SK-N-SH (cell line): ENCODE measurements around the gene CFAP74. TPM values are rescaled to one million over a fixed set of nuclear protein-coding genes. Genes with fewer than 3 reads are reported as not detected.

Experiments
- CTCF ChIA-PET: fragments of 300-600, 350-600 bp; formaldehyde crosslinking; extraction: SDS; loops from one replicate; lab custom pipeline; 2021; lab: Yijun Ruan, JAX
- POLR2A ChIA-PET: fragments of 350-600 bp; sonication (Branson Sonifier 250); formaldehyde crosslinking; extraction: SDS; loops from one replicate; lab custom pipeline; 2020; ENCODE audit warnings: antibody characterized with exemption, inconsistent platforms; lab: Yijun Ruan, JAX
- DNase-seq: peaks from one replicate; pipeline ENCODE4 v3.0.0; 2012
- H2AFZ ChIP-seq: fragments of 200-600 bp; sonication (generic); 2 replicates; pipeline ENCODE4 v1.8.1; 2016; ENCODE audit warnings: antibody characterized with exemption, mild to moderate bottlenecking, low read depth
- H3F3A ChIP-seq: fragments of 200-600 bp; sonication (generic); replicated peaks from 2 replicates; pipeline ENCODE3; 2016; ENCODE audit warnings: antibody characterized with exemption, mild to moderate bottlenecking; ENCODE audit not compliant: insufficient read depth
- H3K27ac ChIP-seq, 2 experiments: fragments of 200-500 bp in 1 of 2; fragments of 200-600 bp in 1 of 2; sonication (Bioruptor generic) in 1 of 2; sonication (generic), shearing (Covaris generic) in 1 of 2; 2 replicates each; pipeline versions ENCODE4 v1.5.1 to v1.6.1; 2014 to 2016; ENCODE audit warnings: low read depth in 2 of 2, inconsistent platforms in 1 of 2, low read length in 1 of 2, mild to moderate bottlenecking in 1 of 2, mixed read lengths in 1 of 2
- H3K27me3 ChIP-seq: fragments of 200-600 bp; sonication (generic), shearing (Covaris generic); 2 replicates; pipeline ENCODE4 v1.6.1; 2016; ENCODE audit warnings: mixed run types; ENCODE audit not compliant: insufficient read depth
- H3K36me3 ChIP-seq, 2 experiments: fragments of 200-500 bp in 1 of 2; fragments of 200-600 bp in 1 of 2; sonication (Bioruptor generic) in 1 of 2; sonication (generic) in 1 of 2; replicated peaks in 1 of 2; 2 replicates each; pipeline versions ENCODE3 to v1.5.1; 2014 to 2016; ENCODE audit warnings: low read length in 1 of 2, mild to moderate bottlenecking in 1 of 2; ENCODE audit not compliant: insufficient read depth in 2 of 2, control insufficient read depth in 1 of 2
- H3K4me1 ChIP-seq, 2 experiments: fragments of 200-500 bp in 1 of 2; fragments of 200-600 bp in 1 of 2; sonication (Bioruptor generic) in 1 of 2; sonication (generic), shearing (Covaris generic) in 1 of 2; 2 replicates each; pipeline versions ENCODE4 v1.5.1 to v1.6.1; 2014 to 2016; ENCODE audit warnings: low read depth in 1 of 2, low read length in 1 of 2, mixed run types in 1 of 2; ENCODE audit not compliant: insufficient read depth in 2 of 2, control insufficient read depth in 1 of 2
- H3K4me2 ChIP-seq: fragments of 200-600 bp; sonication (generic), shearing (Covaris generic); 2 replicates; pipeline ENCODE4 v1.6.1; 2017; ENCODE audit warnings: mixed run types
- H3K4me3 ChIP-seq, 2 experiments: fragments of 200-500 bp in 1 of 2; fragments of 200-600 bp in 1 of 2; sonication (Bioruptor generic) in 1 of 2; sonication (generic), shearing (Covaris generic) in 1 of 2; 2 replicates each; pipeline versions ENCODE4 v1.5.1 to v1.8.1; 2014 to 2016; ENCODE audit warnings: low read depth in 2 of 2, inconsistent platforms in 1 of 2, low read length in 1 of 2, mild to moderate bottlenecking in 1 of 2, mixed read lengths in 1 of 2, moderate library complexity in 1 of 2
- H3K79me2 ChIP-seq: fragments of 200-600 bp; sonication (generic); 2 replicates; pipeline ENCODE4 v1.8.1; 2017; ENCODE audit warnings: mild to moderate bottlenecking; ENCODE audit not compliant: insufficient read depth
- H3K9ac ChIP-seq: fragments of 200-600 bp; sonication (generic); 2 replicates; pipeline ENCODE4 v1.6.1; 2017; ENCODE audit warnings: mixed run types
- H3K9me2 ChIP-seq: fragments of 200-600 bp; sonication (generic); 2 replicates; pipeline ENCODE4 v1.6.1; 2017; ENCODE audit warnings: mixed run types
- H3K9me3 ChIP-seq: fragments of 200-600 bp; sonication (generic); 2 replicates; pipeline ENCODE4 v1.6.1; 2017; ENCODE audit warnings: mixed run types, mild to moderate bottlenecking, moderate library complexity
- H4K20me1 ChIP-seq: fragments of 200-600 bp; sonication (generic); 2 replicates; pipeline ENCODE4 v1.6.1; 2017; ENCODE audit warnings: mild to moderate bottlenecking, mixed run types; ENCODE audit not compliant: insufficient read depth
- CTCF ChIP-seq: fragments of 200-600 bp; sonication (generic); IDR thresholded peaks from 2 replicates; pipeline ENCODE4 v1.6.1; 2017; ENCODE audit warnings: antibody characterized with exemption, mild to moderate bottlenecking, moderate library complexity
- EZH2phosphoT487 ChIP-seq: fragments of 200-600 bp; sonication (generic); IDR thresholded peaks from 2 replicates; pipeline ENCODE4 v1.6.1; 2017; ENCODE audit warnings: low read depth, mixed run types, mild to moderate bottlenecking, antibody characterized with exemption, moderate library complexity, borderline replicate concordance
- FOXM1 ChIP-seq: IDR thresholded peaks from 2 replicates; pipeline ENCODE4 v1.4.0; 2012; ENCODE audit warnings: low read depth, mild to moderate bottlenecking
- PBX3 ChIP-seq: IDR thresholded peaks from 2 replicates; pipeline ENCODE4; 2012
- REST ChIP-seq: IDR thresholded peaks from 2 replicates; pipeline ENCODE4 v1.6.1; 2012; ENCODE audit warnings: mild to moderate bottlenecking, low read depth, low read length, moderate library complexity
- TAF1 ChIP-seq: IDR thresholded peaks from 2 replicates; pipeline ENCODE4 v1.6.1; 2012; ENCODE audit warnings: low read depth, mild to moderate bottlenecking, low read length, moderate library complexity, borderline replicate concordance
- ZBTB33 ChIP-seq: IDR thresholded peaks from 2 replicates; pipeline ENCODE4 v1.4.0; 2012; ENCODE audit warnings: low read depth, borderline replicate concordance
- WGBS: methylation state at CpG from one replicate; pipeline ENCODE4 v1.1.6; 2017; ENCODE audit warnings: low lambda C conversion rate; 5-methylcytosine and 5-hydroxymethylcytosine counted together
- polyA plus RNA-seq, 3 experiments: library from polyadenylated mRNA; depleted of rRNA; stranded (reverse); fragments of >200 nt; gene quantifications; 2 replicates each; pipeline ENCODE4 v1.2.3, GENCODE V29; 2012
- TF ChIP-seq, protein P1 (sequence below): fragments of 150-350 bp; IDR thresholded peaks from 2 replicates; pipeline ENCODE4 v1.6.1; 2016; ENCODE audit warnings: mild to moderate bottlenecking, low read depth, low read length

The CFAP74 gene
- polyA plus RNA-seq, 1 of the 3 experiments (the other 2 are of a cell fraction): not detected

GRCh38 chr1:1899266-1899966 lies 104.2 kb downstream of the CFAP74 start:
- H3K4me2 ChIP-seq: no peak overlapping the region
- CTCF ChIA-PET: interaction anchor here (1.4 to 6.9 kb wide), 2 partner anchors 7 to 61 kb away, joined by 4 to 51 read pairs; no protein-coding TSS in a partner anchor

More at GRCh38 chr1:1899266-1899966, 104.2 kb downstream of the CFAP74 start:
- no peak for DNase-seq
- Histone ChIP-seq H2AFZ (no peak overlapping the region), H3K27me3 (no peaks in the 10 kb centered on the region), H3K27ac (no peak overlapping the region), H3K9me2 (no peaks in the 10 kb centered on the region), H3K79me2 (no peaks in the 10 kb centered on the region; the same call in 1 of the 2 replicates), H3K9me3 (no peaks in the 10 kb centered on the region), H3K36me3 (no peaks in the 10 kb centered on the region), H3K4me3 (no peak overlapping the region), H4K20me1 (no peaks in the 10 kb centered on the region), H3F3A (peaks cover 3% of the 10 kb centered on the region), H3K4me1 (peaks cover 0 to 22% of the 10 kb centered on the region in 2 experiments; a peak in 1 of 4 replicates), H3K9ac (no peak overlapping the region)
- WGBS: 45% methylated on average over 3 of the region's 16 CpGs
- TF ChIP-seq CTCF: no peak
- no peak for TF ChIP-seq ZBTB33
- TF ChIP-seq TAF1: no peak
- no peak for TF ChIP-seq EZH2phosphoT487
- TF ChIP-seq FOXM1: no peak
- TF ChIP-seq REST: no peak
- TF ChIP-seq, protein P1, sequence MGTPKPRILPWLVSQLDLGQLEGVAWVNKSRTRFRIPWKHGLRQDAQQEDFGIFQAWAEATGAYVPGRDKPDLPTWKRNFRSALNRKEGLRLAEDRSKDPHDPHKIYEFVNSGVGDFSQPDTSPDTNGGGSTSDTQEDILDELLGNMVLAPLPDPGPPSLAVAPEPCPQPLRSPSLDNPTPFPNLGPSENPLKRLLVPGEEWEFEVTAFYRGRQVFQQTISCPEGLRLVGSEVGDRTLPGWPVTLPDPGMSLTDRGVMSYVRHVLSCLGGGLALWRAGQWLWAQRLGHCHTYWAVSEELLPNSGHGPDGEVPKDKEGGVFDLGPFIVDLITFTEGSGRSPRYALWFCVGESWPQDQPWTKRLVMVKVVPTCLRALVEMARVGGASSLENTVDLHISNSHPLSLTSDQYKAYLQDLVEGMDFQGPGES: no peak
- TF ChIP-seq PBX3: no peak
- POLR2A ChIA-PET: no interaction called here
